Naive thymus-derived CD4-positive, alpha-beta T cell (primary cell): ENCODE measurements around the gene ODAD3. TPM values are rescaled to one million over a fixed set of nuclear protein-coding genes. Genes with fewer than 3 reads are reported as not detected.

Experiments used
- ATAC-seq: fragments of 150-1000 bp; cut with Tn5 transposase; 2 replicates; pipeline ENCODE4 v1.10.0; 2021; ENCODE audit warnings: mild to moderate bottlenecking, moderate library complexity
- CTCF ChIA-PET: fragments of 350-600 bp; sonication (Branson Sonifier 250); formaldehyde crosslinking; loops from one replicate; lab custom pipeline; 2021; ENCODE audit warnings: antibody characterized with exemption; lab: Charles Lee
- POLR2A ChIA-PET: fragments of 350-600 bp; sonication (Branson Sonifier 250); formaldehyde crosslinking; loops from one replicate; lab custom pipeline; 2021; ENCODE audit warnings: antibody characterized with exemption, inconsistent platforms; lab: Charles Lee
- DNase-seq, 9 donors: peaks; one replicate each; pipeline versions ENCODE4 v3.0.0 to v3.0.0-alpha.2; 2020 to 2022; ENCODE audit warnings: mixed read lengths in 1 of 9
- H3K27ac ChIP-seq: one replicate; pipeline ENCODE4 v1.7.0; 2013; ENCODE audit warnings: mild to moderate bottlenecking, low read depth, low read length, moderate library complexity
- H3K27me3 ChIP-seq, 2 donors: one replicate each; pipeline ENCODE4 v1.7.0; 2013; ENCODE audit warnings: low read length in 2 of 2, mild to moderate bottlenecking in 2 of 2, moderate library complexity in 2 of 2; ENCODE audit not compliant: control insufficient read depth in 2 of 2, insufficient read depth in 2 of 2
- H3K36me3 ChIP-seq, 3 experiments: 1 replicate in 2 of 3; 2 replicates in 1 of 3; pipeline ENCODE4 v1.7.0; 2013; ENCODE audit warnings: low read length in 3 of 3, mild to moderate bottlenecking in 3 of 3, moderate library complexity in 1 of 3; ENCODE audit not compliant: insufficient read depth in 3 of 3, control insufficient read depth in 2 of 3
- H3K4me1 ChIP-seq, 2 donors: one replicate each; pipeline ENCODE4 v1.7.0; 2013; ENCODE audit warnings: low read length in 2 of 2, mild to moderate bottlenecking in 2 of 2, moderate library complexity in 1 of 2; ENCODE audit not compliant: control insufficient read depth in 2 of 2, insufficient read depth in 2 of 2
- H3K4me3 ChIP-seq: 2 replicates; pipeline ENCODE4 v1.7.0; 2013; ENCODE audit warnings: mild to moderate bottlenecking, low read length
- H3K9me3 ChIP-seq, 3 experiments: 1 replicate in 2 of 3; 2 replicates in 1 of 3; pipeline ENCODE4 v1.7.0; 2013; ENCODE audit warnings: low read length in 3 of 3; ENCODE audit not compliant: control insufficient read depth in 2 of 3
- H3K27ac Mint-ChIP-seq, 9 donors: one replicate each; pipeline ENCODE4 v1.8.0; 2020 to 2022; ENCODE audit warnings: mixed read lengths in 9 of 9, mild to moderate bottlenecking in 8 of 9, moderate library complexity in 5 of 9, inconsistent platforms in 2 of 9
- H3K27me3 Mint-ChIP-seq, 5 donors: one replicate each; pipeline ENCODE4 v1.8.0; 2021 to 2022; ENCODE audit warnings: mixed read lengths in 5 of 5, mild to moderate bottlenecking in 1 of 5
- H3K36me3 Mint-ChIP-seq, 5 donors: one replicate each; pipeline ENCODE4 v1.8.0; 2020 to 2022; ENCODE audit warnings: mixed read lengths in 5 of 5, mild to moderate bottlenecking in 3 of 5, inconsistent platforms in 1 of 5
- H3K4me1 Mint-ChIP-seq, 7 donors: one replicate each; pipeline ENCODE4 v1.8.0; 2020 to 2022; ENCODE audit warnings: mixed read lengths in 7 of 7, mild to moderate bottlenecking in 3 of 7, inconsistent platforms in 1 of 7
- H3K4me3 Mint-ChIP-seq, 10 donors: one replicate each; pipeline ENCODE4 v1.8.0; 2020 to 2022; ENCODE audit warnings: mild to moderate bottlenecking in 10 of 10, mixed read lengths in 10 of 10, moderate library complexity in 6 of 10, inconsistent platforms in 2 of 10
- H3K9me3 Mint-ChIP-seq, 11 donors: one replicate each; pipeline ENCODE4 v1.8.0; 2020 to 2022; ENCODE audit warnings: mixed read lengths in 11 of 11, mild to moderate bottlenecking in 4 of 11, inconsistent platforms in 1 of 11, moderate library complexity in 1 of 11
- intact Hi-C, 2 donors: fragments of 100-400 bp; cut with micrococcal nuclease; formaldehyde crosslinking; loops; one replicate each; pipeline ENCODE4 v1.15.1; 2023
- polyA plus RNA-seq, 2 donors: library from polyadenylated mRNA; unstranded; fragments of 300-500 nt; fragmentation: Illumina TruSeq; gene quantifications; one replicate each; pipeline ENCODE4 v1.2.3, GENCODE V29; 2021
- total RNA-seq, 6 experiments: library from RNA in 5 of 6; stranded (reverse) in 5 of 6; gene quantifications; 1 replicate in 5 of 6; 2 replicates in 1 of 6; pipeline ENCODE4 v1.2.3 and lab custom pipeline; 2021 to 2026

The ODAD3 gene
- total and polyA plus RNA-seq, 7 experiments from 2014 or later, result not detected

GRCh38 chr19:11373885-11374432 lies 61.0 kb downstream of the ODAD3 start:
- H3K36me3 ChIP-seq, result peaks cover 0 to 15% (median 0%) of the 10 kb centered on the region in 3 experiments
- peaks cover 11 to 27% (median 20%) of the 10 kb centered on the region in 5 donors for H3K36me3 Mint-ChIP-seq
- H3K4me1 Mint-ChIP-seq, result peaks cover 12 to 38% (median 27%) of the 10 kb centered on the region in 7 donors
- no peaks in the 10 kb centered on the region for H3K27me3 ChIP-seq
- no peak overlapping the region for H3K27ac Mint-ChIP-seq
- H3K27me3 Mint-ChIP-seq, result no peaks in the 10 kb centered on the region
- ChIA-PET POLR2A (interaction anchor here (1.1 to 3.6 kb wide), 9 partner anchors 10 to 393 kb away, joined by 4 to 36 read pairs (median 12); partner anchors contain the start of genes CCDC159, ECSIT, EPOR and ODAD3), CTCF (interaction anchor here (1.1 to 2.3 kb wide), 6 partner anchors 9 to 108 kb away, joined by 3 to 13 read pairs (median 6); partner anchors contain the start of genes CCDC159, RAB3D and TMEM205)
- peaks cover 21 to 30% of the 10 kb centered on the region in 2 donors for H3K4me1 ChIP-seq
- peak overlapping the region; percentile 92 for H3K27ac ChIP-seq
- H3K9me3 Mint-ChIP-seq, result peaks cover 0 to 2% (median 0%) of the 10 kb centered on the region in 11 donors
- peak in 1 of 9 donors; percentile 9 for DNase-seq
- H3K9me3 ChIP-seq, result no peaks in the 10 kb centered on the region
- no peak for ATAC-seq
- intact Hi-C loops, result loop anchor here (1.0 to 5.0 kb wide), 7 partner anchors 19 to 1418 kb away; partner anchors contain the start of genes CCDC159 (in 1 of the 2), JUNB (in 1 of the 2), ODAD3 (in 1 of the 2) and PLPPR2 (in 1 of the 2)
- H3K4me3 ChIP-seq, result peak overlapping the region; percentile 92
- H3K4me3 Mint-ChIP-seq, result no peak overlapping the region

DNA sequence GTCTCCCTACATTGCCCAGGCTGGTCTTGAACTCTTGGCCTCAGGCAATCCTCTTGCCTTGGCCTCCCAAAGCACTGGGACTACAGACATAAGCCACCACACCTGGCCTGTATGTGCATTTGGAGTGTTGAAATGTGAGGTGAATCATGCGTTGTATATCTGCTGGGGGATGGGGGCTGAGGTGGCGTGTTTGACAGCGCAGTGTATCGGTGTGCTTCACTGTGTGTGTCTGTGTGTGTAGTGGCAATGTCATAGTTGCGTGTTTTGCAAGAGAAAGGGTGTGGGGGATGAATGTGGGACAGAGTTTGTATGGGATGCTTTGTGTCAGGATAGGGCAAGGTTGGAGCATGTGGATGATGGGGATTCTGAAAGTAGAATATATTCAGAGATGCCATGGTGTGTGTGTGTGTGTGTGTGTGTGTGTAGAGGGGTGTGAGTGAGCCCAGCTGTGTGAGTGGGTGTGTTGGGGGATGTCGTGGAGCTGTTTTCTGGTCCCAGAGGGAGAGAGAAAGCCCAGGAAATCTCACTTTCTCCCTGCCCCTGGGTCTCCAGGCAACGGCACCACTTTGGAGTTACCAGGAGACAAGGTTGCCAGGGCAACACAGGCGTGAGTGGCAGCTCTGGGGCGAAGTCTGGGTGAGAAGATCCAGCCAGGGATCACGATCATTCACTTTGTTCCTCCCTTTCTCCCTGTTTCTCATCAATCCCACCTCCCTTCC lies 61.6 kb downstream of the ODAD3 start:
- POLR2A ChIA-PET, result interaction anchor here (1.3 to 3.6 kb wide), 6 partner anchors 10 to 62 kb away, joined by 6 to 36 read pairs (median 24); partner anchors contain the start of genes CCDC159, EPOR, ODAD3 and PRKCSH
- Histone ChIP-seq H3K27ac (no peak overlapping the region), H3K9me3 (no peaks in the 10 kb centered on the region), H3K27me3 (no peaks in the 10 kb centered on the region), H3K36me3 (peaks cover 0 to 16% (median 0%) of the 10 kb centered on the region in 3 experiments), H3K4me1 (peaks cover 21 to 30% of the 10 kb centered on the region in 2 donors), H3K4me3 (peak overlapping the region; percentile 92)
- intact Hi-C loops, result loop anchor here in 1 of 2 donors (5.0 kb wide), 1 partner anchor 1419 kb away; the partner anchor contains the start of gene JUNB
- Mint-ChIP-seq H3K4me3 (peak overlapping the region in 6 of 10 donors; percentile 2 to 72 (median 38)), H3K27me3 (no peaks in the 10 kb centered on the region), H3K27ac (peak overlapping the region in 4 of 9 donors; percentile 3 to 90 (median 36)), H3K36me3 (peaks cover 15 to 26% (median 20%) of the 10 kb centered on the region in 5 donors), H3K9me3 (peaks cover 0 to 2% (median 0%) of the 10 kb centered on the region in 11 donors), H3K4me1 (peaks cover 12 to 34% (median 26%) of the 10 kb centered on the region in 7 donors)
- CTCF ChIA-PET, result interaction anchor here (2.0 to 2.2 kb wide), 2 partner anchors 10 to 109 kb away, joined by 7 to 8 read pairs; no protein-coding TSS in a partner anchor
- peak in 1 of 9 donors; percentile 4 for DNase-seq
- no peak for ATAC-seq

- H3K27me3 ChIP-seq, result no peaks in the 10 kb centered on the region
- peaks cover 10 to 30% (median 13%) of the 10 kb centered on the region in 5 donors for H3K36me3 Mint-ChIP-seq
- POLR2A ChIA-PET, result interaction anchor here (1.0 kb wide), 1 partner anchor 158 kb away, joined by 3 read pairs; the partner anchor contains the start of gene ECSIT
- H3K9me3 Mint-ChIP-seq, result no peaks in the 10 kb centered on the region
- H3K4me3 ChIP-seq, result no peak overlapping the region
- CTCF ChIA-PET, result interaction anchor here (1.3 kb wide), 1 partner anchor 10 kb away, joined by 4 read pairs; no protein-coding TSS in a partner anchor
- no peak for ATAC-seq
- no peak overlapping the region for H3K27ac ChIP-seq
- intact Hi-C loops, result loop anchor here in 1 of 2 donors (5.0 kb wide), 1 partner anchor 1422 kb away; the partner anchor contains the start of gene JUNB
- peaks cover 3 to 12% (median 8%) of the 10 kb centered on the region in 7 donors for H3K4me1 Mint-ChIP-seq
- peaks cover 12% of the 10 kb centered on the region in 2 donors for H3K4me1 ChIP-seq
- no peaks in the 10 kb centered on the region for H3K9me3 ChIP-seq
- no peak overlapping the region for H3K4me3 Mint-ChIP-seq
- H3K36me3 ChIP-seq, result peaks cover 0 to 22% (median 0%) of the 10 kb centered on the region in 3 experiments
- no peak for DNase-seq
- peak overlapping the region in 1 of 9 donors; percentile 86 for H3K27ac Mint-ChIP-seq
- no peaks in the 10 kb centered on the region for H3K27me3 Mint-ChIP-seq
Measured at GRCh38 chr19:11370744-11371143, 64.2 kb downstream of the ODAD3 start.

Other genes starting within 250 kb of the ODAD3 start
- 1 to 10 TPM in 1 of 5 experiments, under 1 TPM in 4; 0.32 to 2.9 (median 0.53) TPM for gene KANK2, start 237.6 kb downstream of the ODAD3 start, total RNA-seq
- not detected for gene KANK2, start 237.6 kb downstream of the ODAD3 start, polyA plus RNA-seq
- gene ANGPTL8, start 195.5 kb downstream of the ODAD3 start, total RNA-seq, result not detected
- gene ANGPTL8, start 195.5 kb downstream of the ODAD3 start, polyA plus RNA-seq, result not detected
- 1 to 10 TPM in 2 of 5 experiments, under 1 TPM in 1, not detected in 2; 0.73 to 5.2 (median 1.5) TPM for gene DOCK6, start 172.6 kb downstream of the ODAD3 start, total RNA-seq
- not detected for gene DOCK6, start 172.6 kb downstream of the ODAD3 start, polyA plus RNA-seq
- not detected for gene TSPAN16, start 139.0 kb downstream of the ODAD3 start, total RNA-seq
- not detected for gene TSPAN16, start 139.0 kb downstream of the ODAD3 start, polyA plus RNA-seq
- gene RAB3D, start 95.5 kb downstream of the ODAD3 start, total RNA-seq, result 10 to 100 TPM in 2 of 5 experiments, 1 to 10 TPM in 3; 7.4 to 38.2 (median 8.8) TPM
- 1 to 10 TPM; 1.4 to 2.3 TPM for gene RAB3D, start 95.5 kb downstream of the ODAD3 start, polyA plus RNA-seq
- 10 to 100 TPM; 19.5 to 36.7 (median 29.5) TPM for gene TMEM205, start 88.9 kb downstream of the ODAD3 start, total RNA-seq
- gene TMEM205, start 88.9 kb downstream of the ODAD3 start, polyA plus RNA-seq, result 10 to 100 TPM; 66.7 to 81.0 TPM
- 10 to 100 TPM; 17.6 to 87.4 (median 84.3) TPM for gene CCDC159, start 88.6 kb downstream of the ODAD3 start, total RNA-seq
- gene CCDC159, start 88.6 kb downstream of the ODAD3 start, polyA plus RNA-seq, result 10 to 100 TPM in 1 of 2 donors, 1 to 10 TPM in 1; 10.0 to 19.6 TPM
- gene PLPPR2, start 79.7 kb downstream of the ODAD3 start, total RNA-seq, result 10 to 100 TPM in 4 of 5 experiments, 1 to 10 TPM in 1; 2.6 to 31.0 (median 13.7) TPM
- 1 to 10 TPM in 1 of 2 donors, under 1 TPM in 1; 0.92 to 1.0 TPM for gene PLPPR2, start 79.7 kb downstream of the ODAD3 start, polyA plus RNA-seq
- gene SWSAP1, start 60.5 kb downstream of the ODAD3 start, total RNA-seq, result 1 to 10 TPM; 3.4 to 4.2 (median 4.0) TPM
- 1 to 10 TPM; 5.9 to 7.3 TPM for gene SWSAP1, start 60.5 kb downstream of the ODAD3 start, polyA plus RNA-seq
- gene EPOR, start 50.8 kb downstream of the ODAD3 start, total RNA-seq, result 1 to 10 TPM; 5.1 to 9.5 (median 8.4) TPM
- 10 to 100 TPM in 1 of 2 donors, 1 to 10 TPM in 1; 5.9 to 14.8 TPM for gene EPOR, start 50.8 kb downstream of the ODAD3 start, polyA plus RNA-seq
- not detected for gene RGL3, start 15.8 kb downstream of the ODAD3 start, total RNA-seq
- gene RGL3, start 15.8 kb downstream of the ODAD3 start, polyA plus RNA-seq, result not detected
- 100 to 1,000 TPM; 254 to 332 (median 288) TPM for gene PRKCSH, start 514 bp upstream of the ODAD3 start, total RNA-seq
- gene PRKCSH, start 514 bp upstream of the ODAD3 start, polyA plus RNA-seq, result 10 to 100 TPM; 30.6 to 53.9 TPM
- gene ELAVL3, start 45.9 kb upstream of the ODAD3 start, total RNA-seq, result under 1 TPM in 1 of 5 experiments, not detected in 4; 0.19 TPM
- gene ELAVL3, start 45.9 kb upstream of the ODAD3 start, polyA plus RNA-seq, result not detected
- 10 to 100 TPM; 10.0 to 23.9 (median 22.0) TPM for gene ZNF653, start 70.7 kb upstream of the ODAD3 start, total RNA-seq
- 1 to 10 TPM; 1.7 to 4.6 TPM for gene ZNF653, start 70.7 kb upstream of the ODAD3 start, polyA plus RNA-seq
- 10 to 100 TPM; 25.8 to 50.3 (median 32.5) TPM for gene ECSIT, start 94.0 kb upstream of the ODAD3 start, total RNA-seq
- gene ECSIT, start 94.0 kb upstream of the ODAD3 start, polyA plus RNA-seq, result 10 to 100 TPM; 36.0 to 46.2 TPM
- not detected for gene CNN1, start 103.7 kb upstream of the ODAD3 start, total RNA-seq
- gene CNN1, start 103.7 kb upstream of the ODAD3 start, polyA plus RNA-seq, result not detected
- 10 to 100 TPM; 34.0 to 59.8 (median 41.9) TPM for gene ELOF1, start 124.1 kb upstream of the ODAD3 start, total RNA-seq
- gene ELOF1, start 124.1 kb upstream of the ODAD3 start, polyA plus RNA-seq, result 10 to 100 TPM; 80.0 to 95.5 TPM
- 10 to 100 TPM; 17.4 to 29.6 (median 23.9) TPM for gene ACP5, start 142.5 kb upstream of the ODAD3 start, total RNA-seq
- gene ACP5, start 142.5 kb upstream of the ODAD3 start, polyA plus RNA-seq, result 10 to 100 TPM; 14.7 to 21.5 TPM
- 10 to 100 TPM in 3 of 5 experiments, 1 to 10 TPM in 2; 5.2 to 15.4 (median 12.3) TPM for gene ZNF627, start 162.4 kb upstream of the ODAD3 start, total RNA-seq
- gene ZNF627, start 162.4 kb upstream of the ODAD3 start, polyA plus RNA-seq, result 10 to 100 TPM; 10.7 to 12.3 TPM